ENCODE measurements around the gene COX5A.
"Not testable (repeated sequence)": the region's sequence is repeated elsewhere in the genome, so short reads cannot be mapped to it uniquely, and the experiment has no call there.

Gene COX5A

DNA sequence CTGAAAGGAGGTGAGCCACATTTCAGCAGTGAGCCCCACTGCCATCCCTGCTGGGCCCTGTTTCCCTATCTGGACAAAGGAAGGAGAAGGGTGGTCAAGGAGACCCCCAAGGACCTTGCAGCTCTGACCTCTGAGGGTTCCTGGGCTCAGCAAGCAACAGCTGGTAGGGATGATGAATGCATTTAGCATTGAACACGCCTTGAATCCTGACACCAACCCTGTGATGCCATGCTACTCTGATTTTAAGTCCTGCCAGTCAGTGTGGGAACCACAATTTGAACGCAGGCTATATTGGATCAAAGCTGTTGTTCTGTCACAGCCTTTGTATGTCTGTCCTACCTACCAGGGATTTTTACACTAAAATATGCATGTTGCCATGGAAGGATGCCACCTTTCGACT lies 41.6 kb downstream of the COX5A start:
- no peak for DNase-seq

DNA sequence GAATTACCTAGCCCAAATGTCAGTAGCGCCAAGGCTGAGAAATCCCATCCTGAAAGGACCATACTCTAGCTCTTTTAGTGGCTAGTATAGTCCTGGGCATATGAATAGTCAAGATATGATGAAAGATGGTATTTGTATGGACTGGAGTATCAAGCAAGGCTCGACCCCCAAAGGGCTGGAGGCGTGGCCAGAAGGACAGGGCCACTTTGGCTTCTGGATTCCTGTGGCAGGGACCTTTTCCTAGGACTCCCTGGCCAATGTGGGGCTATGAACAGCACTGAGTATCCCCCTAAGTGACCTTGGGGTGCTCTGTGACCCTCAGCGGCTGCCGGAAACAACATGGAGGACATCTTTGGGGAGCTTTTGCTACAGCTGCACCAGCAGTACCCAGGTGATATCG lies 42.0 kb downstream of the COX5A start:
- DNase-seq: no peak

DNA sequence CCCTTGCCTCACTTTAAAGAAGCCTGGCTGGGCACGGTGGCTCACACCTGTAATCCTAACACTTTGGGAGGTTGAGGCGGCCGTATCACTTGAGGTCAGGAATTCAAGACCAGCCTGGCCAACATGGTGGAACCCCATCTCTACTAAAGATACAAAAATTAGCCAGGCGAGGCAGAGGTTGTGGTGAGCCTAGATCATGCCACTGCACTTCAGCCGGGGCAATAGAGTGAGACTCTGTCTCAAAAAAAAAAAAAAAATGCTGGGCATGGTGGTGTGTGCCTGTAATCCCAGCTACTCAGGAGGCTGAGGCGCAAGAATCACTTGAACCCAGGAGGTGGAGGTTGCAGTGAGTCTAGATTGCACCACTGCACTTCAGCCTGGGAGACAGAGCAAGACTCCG lies 43.5 kb downstream of the COX5A start:
- not testable (repeated sequence) for DNase-seq

DNA sequence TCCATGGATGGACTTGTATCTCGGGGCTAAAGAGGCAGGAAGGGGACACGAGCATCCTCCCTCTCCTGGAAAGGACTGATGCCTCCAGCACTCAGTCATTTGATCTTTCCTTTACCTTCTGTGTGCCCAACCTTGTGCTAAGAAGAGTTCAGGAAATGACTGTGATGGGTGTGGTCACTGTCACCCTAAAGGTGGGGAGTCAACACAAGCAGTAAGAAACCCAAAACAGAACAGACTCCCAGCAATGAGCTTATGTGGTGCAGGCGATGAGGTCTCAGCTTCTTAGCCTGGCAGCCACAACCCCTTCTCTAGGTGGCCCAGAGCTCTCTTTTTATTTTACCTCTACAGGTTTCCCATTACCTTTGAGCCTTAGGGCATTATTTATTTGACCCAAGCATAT lies 44.2 kb downstream of the COX5A start:
- no peak for DNase-seq

DNA sequence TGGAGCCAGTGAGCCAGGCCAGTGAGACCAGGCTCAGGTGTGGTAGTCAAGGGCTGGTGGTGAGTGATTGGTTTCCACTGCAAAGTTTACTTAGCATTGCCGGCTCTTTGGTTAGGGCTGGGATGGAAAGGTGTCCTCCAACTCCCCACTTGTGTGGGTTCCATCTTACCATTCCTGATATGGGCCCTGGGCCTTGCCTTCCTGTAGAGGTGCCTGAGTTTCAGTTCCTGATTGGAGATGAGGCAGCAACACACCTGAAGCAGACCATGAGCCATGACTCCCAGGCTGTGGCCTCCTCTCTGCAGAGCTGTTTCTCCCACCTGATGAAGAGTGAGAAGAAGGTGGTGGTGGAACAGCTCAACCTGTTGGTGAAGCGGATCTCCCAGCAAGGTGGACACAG lies 44.9 kb downstream of the COX5A start:
- no peak for DNase-seq

DNA sequence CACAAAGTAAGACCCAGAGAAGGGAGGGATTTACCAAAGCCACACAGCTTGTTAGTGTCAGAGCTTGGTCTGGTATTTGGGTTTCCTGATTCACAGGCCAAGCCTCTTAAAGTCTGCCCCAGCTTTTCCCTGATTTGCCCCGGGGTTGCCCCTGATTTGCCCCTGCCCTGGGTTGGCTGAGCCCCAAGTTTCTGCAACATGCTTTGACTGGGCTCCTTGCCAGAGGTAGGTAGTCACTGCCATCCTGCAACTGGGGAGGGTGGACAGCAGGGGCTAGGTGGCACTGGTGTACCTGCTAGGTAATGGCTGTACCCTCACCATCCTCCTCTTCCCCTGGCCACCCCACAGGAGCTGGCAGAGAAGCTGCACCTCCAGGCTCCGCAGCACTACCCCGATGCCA lies 45.6 kb downstream of the COX5A start:
- no peak for DNase-seq

DNA sequence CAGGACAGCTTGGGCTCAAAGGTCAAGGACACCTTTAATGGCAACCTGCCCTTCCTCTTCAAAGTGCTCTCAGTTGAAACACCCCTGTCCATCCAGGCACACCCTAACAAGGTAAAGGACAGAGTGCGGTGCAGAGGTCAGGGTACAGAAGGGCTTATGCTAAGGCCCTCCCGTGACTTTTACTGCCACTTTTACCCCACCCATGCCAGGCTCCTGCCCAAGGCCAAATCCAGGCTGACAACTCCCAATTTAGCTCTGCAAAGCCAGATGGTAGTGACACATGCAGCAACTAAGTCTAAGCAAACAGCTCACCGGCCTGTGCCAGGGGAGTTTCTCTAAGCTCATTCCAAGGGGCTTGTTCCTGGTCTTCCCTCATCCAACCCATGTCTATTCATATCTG lies 46.4 kb downstream of the COX5A start:
- DNase-seq: no peak

DNA sequence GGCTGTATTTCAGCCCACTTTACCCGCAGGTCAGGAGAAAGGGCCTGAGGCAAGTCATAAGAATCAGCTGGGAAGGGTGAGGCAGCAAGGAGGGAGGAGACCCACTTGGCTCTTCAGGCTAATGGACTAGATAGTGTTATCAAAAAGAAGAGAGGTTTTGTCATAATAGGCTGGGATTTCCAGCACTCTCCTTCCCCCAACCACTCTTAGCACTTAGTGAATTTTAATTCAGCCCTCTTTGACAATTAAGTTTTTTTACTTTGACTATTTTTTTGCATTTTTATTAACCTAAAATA lies 47.3 kb downstream of the COX5A start:
- DNase-seq: no peak

DNA sequence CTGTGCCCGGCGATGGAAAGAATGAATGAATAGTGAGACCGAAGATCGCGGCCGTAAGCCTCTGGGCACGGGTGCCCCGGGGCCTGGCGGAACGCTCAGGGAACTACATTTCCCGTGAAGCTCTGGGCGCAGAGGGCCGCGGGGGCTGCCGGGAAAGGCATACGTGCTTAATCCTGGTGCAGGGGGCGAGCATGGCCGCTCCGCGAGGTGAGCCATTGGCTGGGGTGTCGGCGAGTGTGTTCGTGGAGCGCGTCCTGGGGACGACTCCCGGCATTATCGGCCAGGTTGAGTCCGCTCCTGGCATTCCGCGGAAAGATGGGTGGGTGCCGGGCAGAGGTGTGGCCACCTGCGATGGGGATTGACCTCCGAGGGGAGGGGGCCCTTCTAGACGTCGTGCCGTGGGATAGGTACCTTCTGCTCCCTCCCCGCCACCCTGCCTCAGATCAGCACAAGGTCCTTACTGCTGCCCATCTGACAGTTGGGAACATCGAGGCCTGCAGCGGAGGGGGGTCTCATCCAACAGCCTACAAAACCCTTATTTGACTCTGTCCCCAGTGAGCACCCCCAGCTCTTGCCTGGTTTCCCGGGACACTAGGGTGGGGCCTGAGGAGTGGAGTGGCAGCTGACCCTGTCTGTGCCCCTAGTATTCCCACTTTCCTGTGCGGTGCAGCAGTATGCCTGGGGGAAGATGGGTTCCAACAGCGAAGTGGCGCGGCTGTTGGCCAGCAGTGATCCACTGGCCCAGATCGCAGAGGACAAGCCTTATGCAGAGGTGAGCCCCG lies 47.8 kb downstream of the COX5A start, which contains the start of gene MPI:
Gene MPI, plus strand, starts transcription at position 160 of the 782 bp plus-strand sequence. Its CDS starts 32 bp downstream, at position 192.
- peak; percentile 62 to 92 for DNase-seq

DNA sequence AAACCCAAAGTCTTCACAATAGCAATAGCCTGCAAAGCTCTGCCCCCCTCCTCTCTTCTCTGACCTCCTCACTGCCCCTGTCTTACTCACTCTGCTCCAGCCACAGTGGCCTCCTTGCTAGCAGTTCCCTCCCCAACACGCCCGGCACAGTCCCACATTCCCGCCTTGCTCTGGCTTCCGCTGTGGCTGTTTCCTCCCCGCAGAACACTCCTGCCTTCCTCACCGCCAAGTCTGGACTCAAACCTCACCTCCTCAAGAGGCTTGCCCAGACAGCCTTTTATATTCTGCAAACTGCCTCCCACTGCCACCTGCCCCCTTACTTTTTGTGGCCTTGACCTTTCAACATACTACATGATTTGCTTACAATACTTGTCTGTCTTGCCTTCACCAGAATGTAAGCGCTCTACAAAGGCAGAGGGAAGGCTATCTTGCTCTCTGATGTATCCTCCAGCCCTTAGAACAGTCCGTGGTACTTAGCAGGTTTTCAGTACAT lies 48.4 kb downstream of the COX5A start:
- no peak for DNase-seq

DNA sequence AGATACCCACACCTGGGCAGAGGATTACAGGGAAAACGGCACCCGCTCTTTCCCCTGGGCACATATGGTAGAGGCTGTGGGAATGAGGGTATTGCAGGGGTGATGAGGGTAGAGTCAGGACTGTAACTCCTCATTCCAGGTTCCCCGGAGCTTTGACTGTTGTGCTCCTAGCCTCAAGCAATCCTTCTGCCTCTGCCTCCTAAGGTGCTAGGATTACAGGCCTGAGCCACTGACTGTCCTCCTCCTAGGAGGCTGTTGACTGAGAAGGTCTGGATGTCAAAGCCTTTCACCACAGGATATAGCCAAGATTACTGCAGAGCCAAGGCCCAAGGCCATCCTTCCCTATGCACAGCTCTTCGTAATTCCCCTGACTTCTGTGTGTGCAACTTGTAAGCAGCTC lies 49.2 kb downstream of the COX5A start:
- no peak for DNase-seq

DNA sequence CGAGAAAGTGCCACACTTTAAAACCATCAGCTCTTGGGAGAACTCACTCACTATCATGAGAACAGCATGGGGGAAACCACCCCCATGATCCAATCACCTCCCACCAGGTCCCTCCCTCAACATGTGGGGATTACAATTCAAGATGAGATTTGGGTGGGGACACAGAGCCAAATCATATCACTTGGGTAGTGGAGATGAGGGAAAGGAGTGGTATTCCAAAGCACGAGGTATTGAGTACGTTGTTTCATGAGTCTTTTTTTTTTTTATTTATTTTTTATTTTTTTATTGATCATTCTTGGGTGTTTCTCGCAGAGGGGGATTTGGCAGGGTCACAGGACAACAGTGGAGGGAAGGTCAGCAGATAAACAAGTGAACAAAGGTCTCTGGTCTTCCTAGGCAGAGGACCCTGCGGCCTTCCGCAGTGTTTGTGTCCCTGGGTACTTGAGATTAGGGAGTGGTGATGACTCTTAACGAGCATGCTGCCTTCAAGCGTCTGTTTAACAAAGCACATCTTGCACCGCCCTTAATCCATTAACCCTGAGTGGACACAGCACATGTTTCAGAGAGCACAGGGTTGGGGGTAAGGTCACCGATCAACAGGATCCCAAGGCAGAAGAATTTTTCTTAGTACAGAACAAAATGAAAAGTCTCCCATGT lies 50.2 kb downstream of the COX5A start:
- not testable (repeated sequence) for DNase-seq

DNA sequence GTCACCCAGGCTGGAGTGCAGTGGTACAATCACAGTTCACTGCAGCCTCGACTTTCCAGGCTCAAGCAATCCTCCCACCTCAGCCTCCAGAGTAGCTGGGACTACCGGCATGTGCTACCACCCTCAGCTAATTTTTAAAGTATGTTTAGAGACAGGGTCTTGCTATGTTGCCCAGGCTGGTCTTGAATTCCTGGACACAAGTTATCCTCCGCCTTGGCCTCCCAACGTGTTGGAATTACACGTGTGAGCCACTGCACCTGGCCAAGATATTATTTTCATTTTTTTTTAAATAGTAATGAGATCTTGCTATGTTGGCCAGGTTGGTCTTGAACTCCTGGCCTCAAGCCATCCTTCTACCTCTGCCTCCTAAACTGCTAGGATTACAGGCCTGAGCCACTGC lies 52.4 kb downstream of the COX5A start:
- DNase-seq: no peak

DNA sequence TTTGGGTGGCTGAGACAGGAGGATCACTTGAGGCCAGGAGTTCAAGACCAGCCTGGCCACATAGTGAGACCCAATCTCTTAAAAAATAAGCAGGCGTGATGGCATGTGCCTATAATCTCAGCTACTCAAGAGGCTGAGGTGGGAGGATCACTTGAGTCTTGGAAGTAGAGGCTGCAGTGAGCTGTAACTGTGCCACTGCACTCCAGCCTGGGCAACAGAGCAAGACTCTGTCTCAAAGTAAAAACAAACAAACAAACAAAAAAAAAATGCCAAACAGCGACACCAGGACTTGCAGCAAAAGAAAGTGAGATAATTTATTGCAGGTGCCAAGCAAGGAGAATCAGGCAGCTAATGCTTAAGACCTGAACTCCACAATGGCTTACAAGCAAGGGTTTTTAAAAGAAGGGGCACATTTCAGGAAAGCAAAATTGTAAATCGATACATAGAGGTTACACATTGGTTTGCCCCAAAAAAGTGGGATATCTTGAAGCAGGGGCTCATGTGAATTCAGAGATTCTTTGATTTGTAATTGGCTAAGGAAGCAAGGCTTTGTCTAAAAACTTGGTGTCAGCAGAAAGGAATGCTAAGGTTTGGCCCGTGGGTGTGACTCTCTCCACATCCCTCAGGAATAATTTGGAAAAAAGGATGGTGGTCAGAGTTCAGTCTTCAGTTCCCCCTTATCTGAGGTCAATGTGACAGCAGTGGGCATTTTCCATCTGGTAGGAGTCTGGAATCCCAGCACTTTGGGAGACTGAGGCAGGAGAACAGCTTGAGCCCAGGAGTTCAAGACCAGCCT lies 53.2 kb downstream of the COX5A start:
- DNase-seq: no peak

DNA sequence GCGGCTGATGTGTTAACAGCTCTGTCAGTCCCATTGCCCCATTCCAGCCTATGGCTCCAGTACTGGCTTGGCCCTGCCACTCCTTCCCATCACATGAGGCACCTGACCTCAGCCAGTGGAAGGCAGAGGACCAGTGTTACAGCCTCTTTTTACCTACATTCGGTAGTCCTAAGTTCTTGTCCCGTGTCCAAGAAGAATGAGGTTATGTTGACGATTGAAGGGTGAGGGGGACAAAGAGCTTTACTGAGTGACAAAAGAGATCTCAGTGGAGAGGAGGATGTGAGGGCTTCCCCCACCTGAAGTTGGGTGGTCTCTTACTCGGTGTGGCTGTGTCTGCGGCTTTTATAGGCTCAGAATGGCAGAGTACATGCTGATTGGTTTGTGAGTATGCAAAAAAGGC lies 55.3 kb downstream of the COX5A start:
- no peak for DNase-seq

DNA sequence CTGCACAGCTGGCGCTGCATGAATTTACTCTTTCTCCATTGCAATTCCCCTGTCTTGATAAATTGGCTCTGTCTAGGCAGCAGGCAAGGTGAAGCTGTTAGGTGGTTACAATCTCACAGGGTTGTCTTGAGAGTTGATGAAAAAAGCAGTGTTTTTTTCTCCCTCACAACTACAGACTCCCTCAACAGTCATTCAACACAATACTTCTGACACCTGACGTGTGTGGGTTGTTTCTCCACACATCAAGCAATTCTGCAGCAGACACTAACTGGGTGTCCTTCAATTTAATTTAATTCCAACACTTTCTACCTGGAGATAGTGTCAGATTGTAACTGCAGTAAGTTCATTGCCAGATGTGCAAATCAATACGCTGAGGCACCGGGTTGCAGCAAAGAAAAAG lies 59.6 kb downstream of the COX5A start:
- no peak for DNase-seq

DNA sequence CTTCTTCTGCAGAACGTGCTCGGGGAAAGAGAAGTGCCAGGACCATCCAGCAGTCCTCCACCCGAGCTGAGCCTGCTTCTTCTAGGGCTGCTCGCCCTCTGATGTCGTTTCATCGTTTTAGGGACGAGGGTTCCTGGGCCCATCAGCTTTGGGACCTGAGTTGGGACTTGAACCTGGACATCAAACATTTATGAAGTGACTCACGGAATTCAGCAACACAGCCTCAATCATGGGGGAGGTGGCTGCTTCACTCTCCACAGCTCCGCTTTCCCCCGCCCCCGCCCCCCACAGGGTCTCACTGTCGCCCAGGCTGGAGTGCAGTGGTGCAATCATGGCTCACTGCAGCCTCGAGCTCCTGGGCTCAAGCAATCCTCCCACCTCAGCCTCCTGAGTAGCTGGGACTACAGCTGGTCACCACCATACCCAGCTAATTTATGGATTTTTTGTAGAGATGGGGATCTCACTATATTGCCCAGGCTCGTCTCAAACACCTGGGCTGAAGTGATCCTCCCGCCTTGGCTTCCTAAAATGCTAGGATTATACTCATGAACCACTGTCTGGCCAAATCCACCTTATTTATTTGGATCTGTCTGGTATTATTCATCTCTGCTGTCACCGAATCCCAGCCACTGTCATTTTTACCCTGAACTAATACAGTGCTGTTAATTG lies 64.0 kb downstream of the COX5A start:
- peak in 1 of 2 experiments; percentile 59 for DNase-seq

DNA sequence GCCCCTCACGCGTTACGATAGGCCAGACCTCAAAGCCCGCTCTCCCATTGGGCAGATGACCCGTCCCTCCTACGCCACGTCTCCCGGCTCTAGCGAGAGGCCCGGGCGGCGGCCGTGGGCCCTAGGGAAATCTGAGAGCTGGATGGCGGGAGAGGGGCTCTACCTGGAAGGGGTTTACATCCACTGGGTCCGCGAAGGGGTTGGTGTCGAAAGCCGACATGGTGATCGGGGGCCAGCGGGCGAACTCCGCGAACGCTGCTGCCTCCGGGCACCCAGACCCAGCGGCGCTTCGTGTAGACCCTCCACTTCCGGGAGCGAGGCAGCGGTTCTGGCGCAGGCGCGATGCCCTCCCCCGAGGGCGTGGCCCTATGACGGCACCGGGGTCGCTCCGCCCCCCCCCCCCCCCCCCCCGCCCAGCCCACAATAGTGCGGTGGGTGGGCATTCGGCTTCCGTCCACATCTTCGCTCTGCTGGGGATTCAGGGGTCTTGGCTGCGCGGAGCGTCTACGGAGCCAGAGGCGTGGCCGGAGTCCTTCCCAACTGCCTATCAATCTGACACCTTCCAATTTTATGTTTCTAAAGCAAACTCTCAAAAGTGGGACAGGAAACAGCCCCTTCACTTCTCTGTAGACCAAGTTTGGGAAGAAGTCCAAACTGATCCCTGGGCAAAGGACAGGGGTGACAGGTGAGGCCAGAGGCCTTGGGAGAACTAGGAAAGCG lies 64.7 kb downstream of the COX5A start, which contains the start of gene SCAMP2:
Gene SCAMP2, minus strand, starts transcription at position 330 of the 720 bp plus-strand sequence. Its CDS starts 110 bp downstream, at position 220.
- peak; percentile 93 to 95 for DNase-seq

DNA sequence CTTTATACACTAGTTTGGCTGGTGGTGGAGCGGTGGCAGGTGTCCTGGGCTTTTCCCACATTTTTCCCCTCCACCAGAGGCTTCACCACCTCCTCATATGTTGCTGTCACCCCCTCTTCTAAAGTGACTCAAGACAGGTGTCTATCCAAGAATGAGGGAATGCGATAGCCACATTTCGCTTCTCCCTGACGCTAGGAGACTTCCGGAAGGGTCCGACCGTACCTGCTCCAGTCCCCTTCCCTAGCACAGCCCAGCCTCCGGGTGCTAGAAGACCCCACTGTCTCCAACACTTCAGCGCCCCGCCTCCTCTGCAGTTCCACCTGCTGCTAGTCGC lies 65.2 kb downstream of the COX5A start:
- no peak for DNase-seq

DNA sequence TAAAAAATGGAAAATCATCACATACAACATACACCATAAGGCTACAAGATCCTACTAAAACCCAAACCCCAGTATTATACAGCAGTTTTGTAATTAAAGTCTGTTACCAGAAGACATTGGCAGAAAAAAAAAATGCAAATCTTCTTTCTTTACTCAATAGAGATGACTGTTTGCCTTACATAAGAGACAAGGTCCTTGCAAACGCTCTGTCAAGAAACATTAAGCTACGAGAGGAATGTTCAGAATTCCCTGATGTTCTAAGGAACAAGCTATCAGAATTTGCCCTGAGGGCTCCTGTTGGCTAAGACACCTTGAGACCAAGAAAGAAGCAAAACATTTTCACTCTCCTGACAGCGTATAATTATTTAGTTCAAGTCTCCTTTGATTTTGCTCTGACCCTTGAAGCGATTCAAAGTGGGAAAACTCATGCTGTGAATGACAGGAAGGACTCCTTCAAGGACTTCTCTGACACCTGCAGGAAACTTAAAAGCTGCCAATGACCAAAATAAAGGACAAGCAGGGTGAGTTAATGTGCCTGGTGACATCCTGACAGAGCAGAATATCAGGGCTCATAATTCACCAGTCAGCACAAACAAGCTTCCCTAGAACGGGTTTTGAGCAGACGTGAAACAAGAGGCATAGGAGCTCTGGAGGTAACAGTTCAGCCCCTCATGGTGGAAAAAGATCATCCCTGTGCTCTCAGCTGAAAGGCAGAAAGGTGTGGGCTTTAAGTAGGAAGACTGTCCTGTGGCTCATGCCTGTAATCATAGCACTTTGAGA lies 67.2 kb downstream of the COX5A start:
- no peak for DNase-seq

Data from NCI-H526 (cell line).